Esophagus muscularis mucosa (tissue), 4 donors: Measurements from ENCODE around the gene ZSCAN5A. TPM values are rescaled to one million over a fixed set of nuclear protein-coding genes. Genes with fewer than 3 reads are reported as not detected.
"Not testable (repeated sequence)": the region's sequence is repeated elsewhere in the genome, so short reads cannot be mapped to it uniquely, and the experiment has no call there.

Experiments used
- DNase-seq: peaks from one replicate; pipeline ENCODE4 v3.0.0-alpha.2; 2017; ENCODE audit errors: extremely low spot score
- H3K27ac ChIP-seq, 4 donors: fragments of 200-600 bp; sonication (generic); replicated peaks in 1 of 4; 1 replicate in 3 of 4; 2 replicates in 1 of 4; pipeline ENCODE4 v1.5.1; 2016 to 2019; ENCODE audit warnings: mild to moderate bottlenecking in 1 of 4
- H3K27me3 ChIP-seq, 4 donors: fragments of 200-600 bp; sonication (generic); one replicate each; pipeline versions ENCODE4 v1.5.1 to v1.6.0; 2016 to 2019
- H3K36me3 ChIP-seq, 4 donors: fragments of 200-600 bp; sonication (generic); one replicate each; pipeline ENCODE4 v1.5.1; 2016 to 2019
- H3K4me1 ChIP-seq, 4 donors: fragments of 200-600 bp; sonication (generic); one replicate each; pipeline ENCODE4 v1.5.1; 2016 to 2019
- H3K4me3 ChIP-seq, 4 donors: fragments of 200-600 bp; sonication (generic); 1 replicate in 2 of 4; 2 replicates in 2 of 4; pipeline ENCODE4 v1.5.1; 2016 to 2019; ENCODE audit warnings: mild to moderate bottlenecking in 4 of 4, moderate library complexity in 1 of 4
- H3K9me3 ChIP-seq, 4 donors: fragments of 200-600 bp; sonication (generic); 1 replicate in 3 of 4; 2 replicates in 1 of 4; pipeline ENCODE4 v1.5.1; 2016 to 2019
- EP300 ChIP-seq: sonication (generic); formaldehyde crosslinking; IDR thresholded peaks from one replicate; pipeline ENCODE4 v1.6.1; 2017; ENCODE audit warnings: antibody characterized with exemption
- POLR2A ChIP-seq: fragments of 450-650 bp; IDR thresholded peaks from one replicate; pipeline ENCODE4 v1.6.1; 2017; ENCODE audit warnings: antibody characterized with exemption, moderate library complexity, mild to moderate bottlenecking, low read depth
- POLR2AphosphoS5 ChIP-seq, 2 donors: sonication (generic); formaldehyde crosslinking; IDR thresholded peaks; one replicate each; pipeline ENCODE4 v1.6.1; 2017; ENCODE audit warnings: antibody characterized with exemption in 2 of 2
- WGBS: methylation state at CpG from one replicate; pipeline ENCODE4 v1.1.5; 2018; 5-methylcytosine and 5-hydroxymethylcytosine counted together
- intact Hi-C: fragments of 100-400 bp; cut with DNase I; formaldehyde crosslinking; loops from one replicate; pipeline ENCODE4 v1.15.1; 2023
- total RNA-seq, 4 donors: library from RNA; depleted of rRNA; stranded (reverse); fragments of >200 nt; gene quantifications; one replicate each; pipeline versions ENCODE4 v1.1.0 to v1.2.1, GENCODE V29; 2016
- TF ChIP-seq, protein P1 (sequence below), 3 experiments: fragments of 200-600 bp in 2 of 3; fragments of 450-650 bp in 1 of 3; sonication (generic) in 2 of 3; IDR thresholded peaks; one replicate each; pipeline ENCODE4 v1.5.1; 2017 to 2019; ENCODE audit warnings: antibody characterized with exemption in 3 of 3, mild to moderate bottlenecking in 2 of 3, moderate library complexity in 1 of 3

Gene ZSCAN5A
- total RNA-seq, 4 donors from 2014 or later = 3.7 to 9.9 (median 6.7) TPM

DNA sequence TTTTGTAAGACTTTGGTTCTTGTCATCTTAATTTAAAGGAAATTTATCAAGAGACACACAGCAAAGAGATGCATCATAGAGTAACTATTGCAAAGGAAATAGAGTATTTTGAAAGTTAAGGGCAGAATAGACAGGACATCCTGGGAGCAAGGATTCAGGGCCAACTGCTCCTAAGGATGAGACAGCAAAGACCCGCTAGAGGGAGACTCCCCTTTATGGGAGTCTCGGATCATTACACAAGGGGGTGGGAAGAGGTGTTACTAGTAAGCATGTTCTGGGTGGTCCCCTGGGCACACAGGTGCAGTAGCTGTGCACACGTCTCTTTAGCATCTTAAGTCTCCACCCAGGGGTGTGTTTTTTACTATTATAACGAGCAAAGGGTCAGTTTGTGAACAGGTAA is 102.9 kb downstream of the ZSCAN5A start:
- Histone ChIP-seq H3K36me3 (no peaks in the 10 kb centered on the region), H3K4me3 (no peak overlapping the region), H3K27ac (no peak overlapping the region), H3K27me3 (peaks cover 0 to 12% (median 0%) of the 10 kb centered on the region in 4 donors), H3K4me1 (no peaks in the 10 kb centered on the region), H3K9me3 (no peaks in the 10 kb centered on the region)
- 71% methylated on average over 4 of the region's 4 CpGs for WGBS
- TF ChIP-seq POLR2AphosphoS5 (IDR thresholded peaks at IDR 0.05) (no peak), EP300 (no peak)
- DNase-seq = no peak
- intact Hi-C loops = no loop called here

DNA sequence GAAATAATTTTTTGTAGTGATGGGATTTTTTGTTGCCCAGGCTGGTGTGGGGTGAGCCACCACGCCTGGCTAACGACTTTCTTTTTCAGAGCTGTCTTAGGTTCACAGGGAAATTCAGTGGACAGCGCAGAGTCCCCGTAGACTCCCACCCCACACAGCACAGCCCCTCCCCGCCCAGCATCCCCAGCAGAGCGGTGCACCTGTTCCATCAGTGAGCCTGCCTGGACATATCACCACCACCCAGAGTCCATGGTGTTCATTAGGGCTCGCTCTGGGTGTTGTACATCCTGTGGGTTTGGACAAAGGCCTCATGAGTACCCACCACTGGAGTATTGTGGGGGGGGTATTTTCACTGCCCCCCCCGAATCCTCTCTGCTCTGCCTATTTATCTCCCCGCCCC is 104.6 kb downstream of the ZSCAN5A start:
- H3K4me3 ChIP-seq, H3K27ac ChIP-seq, H3K4me1 ChIP-seq, intact Hi-C loops, DNase-seq, H3K36me3 ChIP-seq, H3K9me3 ChIP-seq, H3K27me3 ChIP-seq: not testable (repeated sequence)
- 80% methylated on average over 9 of the region's 9 CpGs for WGBS

DNA sequence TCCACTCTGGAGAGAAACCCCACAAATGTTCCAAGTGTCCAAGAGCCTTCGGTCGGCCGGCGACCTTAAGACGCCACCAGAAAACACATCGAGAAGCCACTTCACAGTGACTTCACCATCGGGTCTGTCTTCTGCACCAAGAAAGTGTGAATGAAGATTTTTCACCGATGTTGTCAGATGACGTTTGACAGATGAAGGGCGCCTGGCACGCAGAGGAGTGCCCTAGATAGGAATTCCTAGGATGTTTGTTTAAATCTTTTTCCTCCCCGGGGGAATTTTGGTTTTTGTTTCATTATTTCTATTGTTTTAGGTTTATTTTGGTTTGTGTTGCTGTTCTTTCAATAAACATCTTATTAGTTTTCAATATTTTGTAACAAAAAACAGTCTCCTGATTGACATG is 105.5 kb downstream of the ZSCAN5A start:
- WGBS = 89% methylated on average over 12 of the region's 12 CpGs

GRCh38 chr19:56207581-56207980 is 107.1 kb downstream of the ZSCAN5A start:
- DNase-seq, H3K4me3 ChIP-seq, H3K27me3 ChIP-seq, intact Hi-C loops, H3K9me3 ChIP-seq, H3K4me1 ChIP-seq, H3K27ac ChIP-seq, H3K36me3 ChIP-seq: not testable (repeated sequence)
- WGBS = 80% methylated on average over 5 of the region's 5 CpGs

More for the DNA sequence above, 105.5 kb downstream of the ZSCAN5A start:
- no peak overlapping the region for H3K4me3 ChIP-seq
- DNase-seq = no peak
- no peaks in the 10 kb centered on the region for H3K4me1 ChIP-seq
- intact Hi-C loops = no loop called here
- no peaks in the 10 kb centered on the region for H3K9me3 ChIP-seq
- H3K36me3 ChIP-seq = no peaks in the 10 kb centered on the region
- peaks cover 0 to 4% (median 0%) of the 10 kb centered on the region in 4 donors for H3K27me3 ChIP-seq
- TF ChIP-seq EP300 = no peak
- TF ChIP-seq POLR2AphosphoS5 (IDR thresholded peaks at IDR 0.05) = no peak
- no peak for TF ChIP-seq POLR2A
- TF ChIP-seq, protein P1, sequence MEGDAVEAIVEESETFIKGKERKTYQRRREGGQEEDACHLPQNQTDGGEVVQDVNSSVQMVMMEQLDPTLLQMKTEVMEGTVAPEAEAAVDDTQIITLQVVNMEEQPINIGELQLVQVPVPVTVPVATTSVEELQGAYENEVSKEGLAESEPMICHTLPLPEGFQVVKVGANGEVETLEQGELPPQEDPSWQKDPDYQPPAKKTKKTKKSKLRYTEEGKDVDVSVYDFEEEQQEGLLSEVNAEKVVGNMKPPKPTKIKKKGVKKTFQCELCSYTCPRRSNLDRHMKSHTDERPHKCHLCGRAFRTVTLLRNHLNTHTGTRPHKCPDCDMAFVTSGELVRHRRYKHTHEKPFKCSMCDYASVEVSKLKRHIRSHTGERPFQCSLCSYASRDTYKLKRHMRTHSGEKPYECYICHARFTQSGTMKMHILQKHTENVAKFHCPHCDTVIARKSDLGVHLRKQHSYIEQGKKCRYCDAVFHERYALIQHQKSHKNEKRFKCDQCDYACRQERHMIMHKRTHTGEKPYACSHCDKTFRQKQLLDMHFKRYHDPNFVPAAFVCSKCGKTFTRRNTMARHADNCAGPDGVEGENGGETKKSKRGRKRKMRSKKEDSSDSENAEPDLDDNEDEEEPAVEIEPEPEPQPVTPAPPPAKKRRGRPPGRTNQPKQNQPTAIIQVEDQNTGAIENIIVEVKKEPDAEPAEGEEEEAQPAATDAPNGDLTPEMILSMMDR (IDR thresholded peaks at IDR 0.05) = no peak
- H3K27ac ChIP-seq = no peak overlapping the region

- Histone ChIP-seq H3K9me3 (no peaks in the 10 kb centered on the region), H3K36me3 (no peaks in the 10 kb centered on the region), H3K27ac (no peak within 1 kb of the TSS), H3K27me3 (no peaks in the 10 kb centered on the region), H3K4me3 (no peak within 1 kb of the TSS), H3K4me1 (no peaks in the 10 kb centered on the region)
- TF ChIP-seq POLR2AphosphoS5 (IDR thresholded peaks at IDR 0.05) = no peak
- no peak for TF ChIP-seq EP300
- no peak for TF ChIP-seq POLR2A
- TF ChIP-seq, protein P1 (IDR thresholded peaks at IDR 0.05) = no peak
- DNase-seq = no peak
- WGBS = 64% methylated on average over 3 of the region's 3 CpGs
- intact Hi-C loops = no loop called here
These were observed 112.7 kb downstream of the ZSCAN5A start, which contains the start of gene ZSCAN5C for GRCh38 chr19:56201973-56202372. Gene ZSCAN5C (plus strand): TSS chr19:56202273. CDS start chr19:56205914, 3,641 bp downstream.

- 67% methylated on average over 6 of the region's 7 CpGs for WGBS
- no peak for DNase-seq
- no peaks in the 10 kb centered on the region for H3K36me3 ChIP-seq
- intact Hi-C loops = no loop called here
- no peaks in the 10 kb centered on the region for H3K27me3 ChIP-seq
- H3K27ac ChIP-seq = no peak overlapping the region
- no peaks in the 10 kb centered on the region for H3K4me1 ChIP-seq
- TF ChIP-seq POLR2AphosphoS5 (IDR thresholded peaks at IDR 0.05) (no peak), EP300 (no peak), POLR2A (no peak)
- TF ChIP-seq, protein P1 (IDR thresholded peaks at IDR 0.05) = no peak
- no peak overlapping the region for H3K4me3 ChIP-seq
- H3K9me3 ChIP-seq = no peaks in the 10 kb centered on the region
These were observed 115.0 kb downstream of the ZSCAN5A start for GRCh38 chr19:56199687-56200086.

GRCh38 chr19:56197646-56198045 is 117.0 kb downstream of the ZSCAN5A start, which contains the start of gene ZSCAN5B:
Gene ZSCAN5B (minus strand): TSS chr19:56197783. CDS start chr19:56193052, 4,731 bp downstream.
- H3K4me1 ChIP-seq, H3K36me3 ChIP-seq, intact Hi-C loops, H3K9me3 ChIP-seq, DNase-seq, H3K27me3 ChIP-seq, H3K27ac ChIP-seq, H3K4me3 ChIP-seq: not testable (repeated sequence)
- 82% methylated on average over 22 of the region's 23 CpGs for WGBS
